Measurements from ENCODE around the gene C1QTNF8.
"Not testable (repeated sequence)": the region's sequence is repeated elsewhere in the genome, so short reads cannot be mapped to it uniquely, and the experiment has no call there.

The C1QTNF8 gene

GRCh38 chr16:1107141-1107540, 11.1 kb upstream of the C1QTNF8 start:
- no peak for DNase-seq

DNA sequence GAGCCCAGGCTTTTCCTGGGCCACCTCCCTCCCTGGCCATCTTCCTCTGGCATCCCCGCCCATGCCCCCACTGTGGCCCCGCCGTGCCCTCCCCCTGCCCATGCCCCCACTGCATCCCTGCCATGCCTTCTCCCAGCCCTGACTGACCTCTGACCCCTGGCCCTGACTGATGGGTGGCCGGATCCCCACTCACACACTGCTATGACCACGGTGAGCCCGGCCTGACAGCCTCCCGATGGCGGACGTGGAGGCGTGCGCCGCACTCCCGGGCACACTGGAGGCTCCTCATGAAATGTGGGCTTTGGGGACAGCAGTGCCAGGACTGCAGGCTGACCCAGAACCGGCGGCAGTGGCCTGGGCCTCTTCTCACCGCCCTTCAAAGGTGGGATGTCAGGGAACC, 10.6 kb upstream of the C1QTNF8 start:
- DNase-seq: no peak

DNA sequence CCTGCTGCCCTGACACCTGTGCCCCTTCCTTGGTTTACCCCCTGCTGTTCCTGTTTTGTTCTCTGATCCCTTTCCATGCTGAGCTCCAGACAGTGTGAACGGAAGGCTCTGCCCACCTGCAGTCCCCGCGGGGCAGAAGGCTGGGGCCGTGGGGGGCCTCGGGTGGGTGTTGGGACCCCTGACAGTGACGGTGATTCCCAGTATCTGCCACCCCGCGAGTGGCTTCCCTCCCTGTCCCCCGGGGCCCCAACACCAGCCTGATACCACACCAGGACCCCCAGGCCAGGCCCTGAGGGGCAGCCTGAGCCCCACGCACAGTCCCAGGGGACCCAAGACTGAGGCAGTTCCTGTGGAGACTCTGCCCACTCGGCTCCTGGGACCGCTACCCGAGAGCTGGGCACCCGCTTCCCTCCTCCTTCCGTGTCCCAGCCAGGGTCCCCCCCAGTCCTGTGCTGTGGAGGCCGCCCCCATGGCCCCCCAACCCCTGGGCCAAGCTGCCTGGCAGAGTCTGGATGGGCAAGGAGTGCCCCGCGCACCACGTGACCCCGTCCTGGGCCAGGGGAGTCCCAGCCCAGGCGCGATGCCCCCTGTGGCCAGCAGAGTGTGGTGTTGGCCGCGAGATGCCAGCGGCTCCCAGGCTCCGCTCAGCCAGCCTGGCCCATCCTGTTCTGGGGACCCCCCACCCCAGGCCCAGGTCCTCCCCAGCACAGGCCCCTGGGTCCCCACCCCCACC, 10.0 kb upstream of the C1QTNF8 start:
- peak; percentile 42 for DNase-seq

- DNase-seq: no peak
Measured at GRCh38 chr16:1103636-1103980, 7.6 kb upstream of the C1QTNF8 start.

- no peak for DNase-seq
Measured at GRCh38 chr16:1102921-1103635, 7.0 kb upstream of the C1QTNF8 start.

- DNase-seq: no peak
Measured at GRCh38 chr16:1102333-1102700, 6.3 kb upstream of the C1QTNF8 start.

DNA sequence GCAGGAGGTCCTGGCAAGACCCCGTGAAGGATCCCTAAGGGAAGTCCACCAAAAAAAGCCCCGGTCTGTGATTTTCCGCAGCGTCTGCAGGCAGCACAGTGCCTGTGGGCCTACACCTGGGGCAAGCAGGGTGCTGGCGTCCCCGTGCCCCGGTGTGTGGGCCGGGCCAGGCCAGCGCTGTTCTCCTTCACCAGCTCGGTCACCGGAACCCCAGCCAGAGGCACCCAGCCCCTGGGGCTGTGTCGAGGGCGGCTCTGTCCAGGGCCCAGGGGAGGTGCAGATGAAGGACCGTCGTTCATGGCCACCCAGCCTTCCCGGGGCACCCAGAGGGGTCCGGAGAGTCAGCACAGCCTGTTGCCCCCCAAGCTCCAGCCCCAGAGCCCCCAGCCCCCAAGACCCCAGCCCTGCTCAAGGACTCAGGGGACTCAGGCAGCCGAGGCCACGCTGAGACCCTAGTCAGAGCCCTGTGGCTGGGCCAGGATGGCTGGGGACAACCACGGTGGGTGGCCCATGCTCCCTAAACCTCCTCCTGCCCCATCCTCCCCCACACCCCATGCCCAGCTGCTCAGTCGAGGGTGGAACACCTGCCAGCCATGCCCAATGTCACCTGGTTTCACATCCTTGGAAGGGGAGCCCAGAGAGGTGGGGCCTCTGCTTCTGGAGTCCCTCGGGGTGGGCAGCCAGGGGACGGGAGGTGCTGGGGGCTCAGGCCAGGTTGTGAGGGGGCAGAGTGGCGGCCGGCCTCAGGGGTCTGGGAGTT, 5.7 kb upstream of the C1QTNF8 start:
- DNase-seq: no peak

- DNase-seq: no peak
Measured at GRCh38 chr16:1101133-1101532, 5.1 kb upstream of the C1QTNF8 start.

DNA sequence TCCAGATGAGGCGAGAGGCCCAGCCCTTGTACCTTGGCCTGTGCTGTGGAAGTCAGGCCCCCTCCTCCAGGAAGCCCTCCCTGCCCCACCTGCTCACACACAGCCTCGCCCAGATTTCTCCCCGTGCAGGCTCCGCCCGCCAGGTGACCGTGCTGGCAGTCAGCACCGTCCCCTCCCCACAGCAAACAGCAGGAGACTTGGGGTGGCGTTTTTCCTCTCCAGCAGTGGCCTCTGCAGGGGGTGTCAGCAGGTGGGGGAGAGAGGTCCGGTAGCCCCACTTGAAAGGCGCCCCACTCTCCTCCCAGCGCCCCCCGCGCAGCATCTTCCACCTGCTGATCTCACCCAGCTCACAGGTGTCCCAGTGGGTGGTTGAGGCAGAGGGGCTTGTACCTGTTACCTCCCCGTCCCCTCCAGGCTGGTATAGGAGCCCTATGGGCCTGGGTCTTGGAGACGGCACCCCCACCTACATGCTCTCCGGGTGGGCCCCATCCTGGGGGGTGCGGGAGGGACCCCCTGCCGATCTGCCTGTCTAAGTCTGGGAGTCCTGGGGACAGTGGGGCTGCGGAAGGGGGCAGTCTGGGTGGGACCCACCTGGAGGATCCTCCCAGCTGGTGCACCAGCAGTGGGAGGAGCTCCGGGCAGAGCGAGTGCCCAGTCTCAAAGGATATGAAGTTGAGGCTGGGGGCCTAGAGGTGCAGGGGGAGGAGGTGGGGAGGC, 4.2 kb upstream of the C1QTNF8 start:
- no peak for DNase-seq

GRCh38 chr16:1099189-1100083, 3.4 kb upstream of the C1QTNF8 start:
- no peak for DNase-seq

DNA sequence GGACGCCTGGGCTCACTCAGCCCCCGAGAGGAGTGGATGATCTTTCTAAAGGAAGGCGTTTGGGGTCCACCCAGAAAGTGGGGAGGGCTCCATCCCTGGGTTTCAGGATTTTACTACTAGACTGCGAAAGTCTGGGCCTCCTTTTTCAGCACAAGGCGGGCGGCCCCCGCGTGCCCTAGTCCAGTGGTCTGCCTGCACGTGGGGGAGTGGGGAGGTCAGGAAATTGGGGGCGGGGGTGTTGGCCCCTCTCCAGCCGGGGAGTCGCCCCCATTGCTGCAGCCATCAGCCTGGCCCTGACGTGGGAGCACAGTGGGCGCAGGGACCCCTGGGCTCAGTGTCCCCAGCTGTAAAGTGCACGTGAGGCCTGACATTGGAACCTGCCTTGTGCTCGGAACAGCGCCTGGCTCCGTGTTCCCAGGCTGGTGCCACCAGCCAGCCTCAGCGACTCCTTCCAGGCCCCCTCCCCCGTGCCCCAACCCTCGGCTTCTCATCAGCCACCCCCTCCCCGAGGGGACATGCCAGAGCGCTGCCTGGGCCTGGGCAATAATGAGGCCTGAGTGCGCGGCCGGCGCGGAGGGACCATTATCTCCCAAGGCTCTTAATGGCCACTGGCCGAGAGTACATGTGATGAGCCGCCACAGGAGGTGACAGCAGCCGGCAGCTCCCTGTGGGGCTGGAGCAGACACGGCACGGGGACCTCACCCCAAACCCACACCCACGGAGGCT, 2.4 kb upstream of the C1QTNF8 start:
- no peak for DNase-seq

DNA sequence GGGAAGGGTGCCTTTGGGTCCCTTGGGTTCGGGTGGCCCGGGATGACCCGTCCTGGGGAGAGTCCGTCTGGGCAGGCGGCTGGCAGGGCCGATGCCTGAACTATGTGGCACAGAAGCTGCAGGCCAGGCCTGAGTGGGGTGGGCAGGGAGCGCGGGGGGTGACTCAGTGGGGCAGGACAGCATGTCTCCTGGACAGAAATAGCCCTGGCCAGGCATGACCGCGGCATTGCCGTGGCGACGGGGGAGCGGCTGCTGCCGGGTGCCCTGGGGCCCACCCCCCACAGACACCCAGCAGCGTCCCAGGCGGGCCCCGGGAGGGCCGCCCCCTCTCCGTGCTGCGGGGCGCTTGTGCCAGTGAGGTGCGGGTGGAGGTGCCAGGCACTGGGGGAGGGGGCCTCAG, 1.8 kb upstream of the C1QTNF8 start:
- DNase-seq: no peak

DNA sequence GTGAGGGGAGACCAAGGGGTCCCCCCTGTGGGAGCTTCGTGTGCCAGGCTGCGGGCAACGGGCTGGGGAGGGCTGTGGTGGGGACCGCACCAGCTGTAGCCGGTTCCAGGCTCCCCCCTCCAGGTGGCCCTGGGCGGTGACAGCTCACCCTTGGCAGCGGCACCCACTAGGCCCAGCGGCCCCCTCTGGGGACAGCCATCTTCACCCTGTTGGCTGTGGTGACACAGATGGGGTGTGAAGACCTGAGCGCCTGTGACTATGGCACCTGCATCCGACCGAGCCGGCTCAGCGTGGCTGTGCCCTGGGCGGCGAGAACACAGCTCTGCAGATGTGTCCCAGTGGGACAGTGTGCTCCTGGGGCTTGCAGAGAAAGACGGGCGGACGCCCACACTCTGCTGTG, 1.1 kb upstream of the C1QTNF8 start:
- DNase-seq: no peak

GRCh38 chr16:1095450-1096168, 435 bp downstream of the C1QTNF8 start:
- DNase-seq: no peak

- DNase-seq: no peak
Measured at GRCh38 chr16:1094601-1095449, 1.2 kb downstream of the C1QTNF8 start.

- DNase-seq: no peak
Measured at GRCh38 chr16:1094124-1094479, 1.9 kb downstream of the C1QTNF8 start.

DNA sequence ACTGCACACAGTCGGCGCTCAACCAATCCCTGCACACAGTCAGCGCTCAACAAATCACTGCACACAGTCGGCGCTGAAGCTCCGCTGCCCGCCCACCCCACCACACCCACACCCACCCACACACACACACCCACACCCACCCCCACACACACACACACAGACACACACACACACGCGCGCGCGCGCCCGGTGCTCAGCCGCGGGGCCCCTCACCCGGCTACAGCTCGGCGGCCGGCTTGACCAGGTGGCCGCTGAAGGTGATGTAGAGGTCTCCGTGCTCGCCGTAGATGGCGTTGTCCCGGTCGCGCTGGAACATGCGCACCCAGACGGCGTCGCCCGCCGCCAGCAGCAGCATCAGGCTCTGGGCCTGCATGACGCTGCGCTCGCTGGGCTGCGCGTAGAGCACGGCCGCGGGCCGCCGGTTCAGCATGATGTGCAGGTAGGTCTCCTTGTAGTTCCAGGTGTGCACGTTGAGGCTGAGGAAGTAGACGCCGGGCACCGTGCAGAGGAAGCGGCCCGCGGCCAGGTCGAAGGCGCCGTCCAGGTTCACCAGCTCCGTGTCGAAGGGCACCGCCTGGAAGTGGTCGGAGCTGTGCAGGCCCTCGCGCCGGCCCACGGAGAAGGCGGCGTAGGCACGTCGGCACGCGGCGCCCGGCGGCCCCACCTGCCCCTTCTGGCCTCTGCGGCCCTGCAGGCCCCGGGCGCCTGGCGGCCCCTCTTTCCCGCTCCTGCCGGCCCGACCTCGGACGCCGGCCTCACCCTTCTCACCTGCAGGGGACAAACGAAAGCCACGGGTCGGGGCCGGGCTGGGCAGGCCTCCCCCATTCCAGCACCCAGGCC, 2.5 kb downstream of the C1QTNF8 start:
- DNase-seq: no peak

DNA sequence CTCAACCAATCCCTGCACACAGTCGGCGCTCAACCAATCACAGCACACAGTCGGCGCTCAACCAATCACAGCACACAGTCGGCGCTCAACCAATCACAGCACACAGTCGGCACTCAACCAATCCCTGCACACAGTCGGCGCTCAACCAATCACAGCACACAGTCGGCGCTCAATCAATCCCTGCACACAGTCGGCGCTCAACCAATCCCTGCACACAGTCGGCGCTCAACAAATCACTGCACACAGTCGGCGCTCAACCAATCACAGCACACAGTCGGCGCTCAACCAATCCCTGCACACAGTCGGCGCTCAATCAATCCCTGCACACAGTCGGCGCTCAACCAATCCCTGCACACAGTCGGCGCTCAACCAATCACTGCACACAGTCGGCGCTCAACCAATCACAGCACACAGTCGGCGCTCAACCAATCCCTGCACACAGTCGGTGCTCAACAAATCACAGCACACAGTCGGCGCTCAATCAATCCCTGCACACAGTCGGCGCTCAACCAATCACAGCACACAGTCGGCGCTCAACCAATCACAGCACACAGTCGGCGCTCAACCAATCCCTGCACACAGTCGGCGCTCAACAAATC, 3.3 kb downstream of the C1QTNF8 start:
- not testable (repeated sequence) for DNase-seq
